GM19463 (cell line): ENCODE results near the gene BRD1.
A peak's percentile ranks its signal among the peaks of the same experiment; 100 is the strongest.
"Not testable (repeated sequence)": the region's sequence is repeated elsewhere in the genome, so short reads cannot be mapped to it uniquely, and the experiment has no call there.

ENCODE experiments used
- ATAC-seq: cut with Tn5 transposase; IDR thresholded peaks from one replicate; pipeline ENCODE4 v1.9.1; 2021; ENCODE audit warnings: mild to moderate bottlenecking, moderate library complexity; ENCODE audit not compliant: unreplicated experiment

BRD1 gene

GRCh38 chr22:49770547-49771265 is 57.0 kb downstream of the BRD1 start:
- ATAC-seq, result no peak

- no peak for ATAC-seq
These were observed 57.8 kb downstream of the BRD1 start for GRCh38 chr22:49769691-49770546.

GRCh38 chr22:49768951-49769690 is 58.6 kb downstream of the BRD1 start:
- no peak for ATAC-seq

GRCh38 chr22:49768077-49768910 is 59.4 kb downstream of the BRD1 start:
- ATAC-seq, result no peak

GRCh38 chr22:49767355-49768062 is 60.2 kb downstream of the BRD1 start:
- no peak for ATAC-seq

GRCh38 chr22:49765951-49766350 is 61.7 kb downstream of the BRD1 start:
- ATAC-seq, result no peak

- no peak for ATAC-seq
These were observed 62.4 kb downstream of the BRD1 start for GRCh38 chr22:49765091-49765771.

GRCh38 chr22:49764127-49764581 is 63.5 kb downstream of the BRD1 start:
- no peak for ATAC-seq

GRCh38 chr22:49763696-49764095 is 64.0 kb downstream of the BRD1 start:
- no peak for ATAC-seq

- no peak for ATAC-seq
These were observed 64.5 kb downstream of the BRD1 start for GRCh38 chr22:49763138-49763537.

GRCh38 chr22:49762571-49762970 is 65.1 kb downstream of the BRD1 start:
- not testable (repeated sequence) for ATAC-seq

GRCh38 chr22:49761836-49762235 is 65.8 kb downstream of the BRD1 start:
- no peak for ATAC-seq

GRCh38 chr22:49760630-49761571 is 66.8 kb downstream of the BRD1 start:
- peak; percentile 69 for ATAC-seq

- no peak for ATAC-seq
These were observed 67.4 kb downstream of the BRD1 start for GRCh38 chr22:49760280-49760629.

- ATAC-seq, result no peak
These were observed 71.0 kb downstream of the BRD1 start for GRCh38 chr22:49756676-49757075.

- ATAC-seq, result no peak
These were observed 71.5 kb downstream of the BRD1 start for GRCh38 chr22:49756201-49756600.

GRCh38 chr22:49755631-49756001 is 72.1 kb downstream of the BRD1 start:
- no peak for ATAC-seq
